Measurements from ENCODE around the gene FTSJ1.
A peak's percentile ranks its signal among the peaks of the same experiment; 100 is the strongest.
"Not testable (repeated sequence)": the region's sequence is repeated elsewhere in the genome, so short reads cannot be mapped to it uniquely, and the experiment has no call there.

Gene FTSJ1

GRCh38 chrX:48519481-48519880 lies 43.5 kb downstream of the FTSJ1 start:
- not testable (repeated sequence) for H3K36me3 Mint-ChIP-seq; H3K9me3 Mint-ChIP-seq (ENCODE audit: low read depth); H3K27me3 Mint-ChIP-seq; H3K4me3 Mint-ChIP-seq
- H3K4me1 Mint-ChIP-seq (ENCODE audit: low read depth) = peaks cover 28% of the 10 kb centered on the region
- H3K27ac Mint-ChIP-seq = peak overlapping the region; percentile 16

- Mint-ChIP-seq H3K9me3 (ENCODE audit: low read depth) (no peaks in the 10 kb centered on the region), H3K36me3 (no peaks in the 10 kb centered on the region), H3K4me3 (peak overlapping the region; percentile 91)
These were observed 44.5 kb downstream of the FTSJ1 start for GRCh38 chrX:48520455-48520854.

GRCh38 chrX:48520976-48521352 lies 45.0 kb downstream of the FTSJ1 start:
- Mint-ChIP-seq H3K4me3 (peak overlapping the region; percentile 91), H3K36me3 (no peaks in the 10 kb centered on the region), H3K27ac (peak overlapping the region; percentile 98), H3K27me3 (no peaks in the 10 kb centered on the region), H3K9me3 (ENCODE audit: low read depth) (no peaks in the 10 kb centered on the region), H3K4me1 (ENCODE audit: low read depth) (peaks cover 31% of the 10 kb centered on the region)

More at GRCh38 chrX:48520455-48520854, 44.5 kb downstream of the FTSJ1 start:
- peak overlapping the region; percentile 98 for H3K27ac Mint-ChIP-seq
- H3K27me3 Mint-ChIP-seq = no peaks in the 10 kb centered on the region
- peaks cover 31% of the 10 kb centered on the region for H3K4me1 Mint-ChIP-seq (ENCODE audit: low read depth)

- Mint-ChIP-seq H3K9me3 (ENCODE audit: low read depth) (no peaks in the 10 kb centered on the region), H3K27me3 (no peaks in the 10 kb centered on the region), H3K27ac (peak within 1 kb of the TSS; percentile 98), H3K36me3 (no peaks in the 10 kb centered on the region), H3K4me3 (peak within 1 kb of the TSS; percentile 91), H3K4me1 (ENCODE audit: low read depth) (peaks cover 29% of the 10 kb centered on the region)
These were observed 45.6 kb downstream of the FTSJ1 start, which contains the start of gene EBP for GRCh38 chrX:48521353-48522243. Gene EBP, plus strand, starts transcription at chrX:48521808. Its CDS starts 1,964 bp downstream, at chrX:48523772.

- Mint-ChIP-seq H3K9me3 (ENCODE audit: low read depth) (no peaks in the 10 kb centered on the region), H3K4me1 (ENCODE audit: low read depth) (peaks cover 25% of the 10 kb centered on the region), H3K4me3 (peak overlapping the region; percentile 91), H3K36me3 (no peaks in the 10 kb centered on the region), H3K27me3 (no peaks in the 10 kb centered on the region), H3K27ac (peak overlapping the region; percentile 98)
These were observed 46.3 kb downstream of the FTSJ1 start for GRCh38 chrX:48522291-48522690.

GRCh38 chrX:48523682-48524081 lies 47.7 kb downstream of the FTSJ1 start:
- Mint-ChIP-seq H3K27ac (peak overlapping the region; percentile 10), H3K9me3 (ENCODE audit: low read depth) (no peaks in the 10 kb centered on the region)

GRCh38 chrX:48525853-48526252 lies 49.9 kb downstream of the FTSJ1 start:
- H3K36me3 Mint-ChIP-seq; H3K4me3 Mint-ChIP-seq; H3K9me3 Mint-ChIP-seq (ENCODE audit: low read depth); H3K27me3 Mint-ChIP-seq; H3K27ac Mint-ChIP-seq: not testable (repeated sequence)
- H3K4me1 Mint-ChIP-seq (ENCODE audit: low read depth) = peaks cover 17% of the 10 kb centered on the region

More at GRCh38 chrX:48523682-48524081, 47.7 kb downstream of the FTSJ1 start:
- H3K4me3 Mint-ChIP-seq = peak overlapping the region; percentile 68
- peaks cover 25% of the 10 kb centered on the region for H3K4me1 Mint-ChIP-seq (ENCODE audit: low read depth)
- no peaks in the 10 kb centered on the region for H3K27me3 Mint-ChIP-seq
- H3K36me3 Mint-ChIP-seq = no peaks in the 10 kb centered on the region

GRCh38 chrX:48530736-48531135 lies 54.7 kb downstream of the FTSJ1 start:
- Mint-ChIP-seq H3K4me1 (ENCODE audit: low read depth) (peaks cover 11% of the 10 kb centered on the region), H3K27ac (no peak overlapping the region), H3K27me3 (no peaks in the 10 kb centered on the region), H3K4me3 (no peak overlapping the region), H3K9me3 (ENCODE audit: low read depth) (no peaks in the 10 kb centered on the region), H3K36me3 (no peaks in the 10 kb centered on the region)

GRCh38 chrX:48531358-48531959 lies 55.5 kb downstream of the FTSJ1 start:
- Mint-ChIP-seq H3K4me3 (no peak overlapping the region), H3K27me3 (no peaks in the 10 kb centered on the region), H3K4me1 (ENCODE audit: low read depth) (peaks cover 11% of the 10 kb centered on the region), H3K27ac (peak overlapping the region; percentile 46), H3K9me3 (ENCODE audit: low read depth) (no peaks in the 10 kb centered on the region), H3K36me3 (no peaks in the 10 kb centered on the region)

GRCh38 chrX:48532161-48532560 lies 56.2 kb downstream of the FTSJ1 start:
- Mint-ChIP-seq H3K27ac (no peak overlapping the region), H3K27me3 (no peaks in the 10 kb centered on the region), H3K4me3 (no peak overlapping the region)

GRCh38 chrX:48533165-48533564 lies 57.2 kb downstream of the FTSJ1 start:
- peaks cover 7% of the 10 kb centered on the region for H3K4me1 Mint-ChIP-seq (ENCODE audit: low read depth)
- no peaks in the 10 kb centered on the region for H3K27me3 Mint-ChIP-seq
- H3K36me3 Mint-ChIP-seq = no peaks in the 10 kb centered on the region
- H3K27ac Mint-ChIP-seq = no peak overlapping the region
- H3K9me3 Mint-ChIP-seq (ENCODE audit: low read depth) = no peaks in the 10 kb centered on the region
- H3K4me3 Mint-ChIP-seq = no peak overlapping the region

More at GRCh38 chrX:48532161-48532560, 56.2 kb downstream of the FTSJ1 start:
- no peaks in the 10 kb centered on the region for H3K9me3 Mint-ChIP-seq (ENCODE audit: low read depth)
- H3K4me1 Mint-ChIP-seq (ENCODE audit: low read depth) = peaks cover 7% of the 10 kb centered on the region
- no peaks in the 10 kb centered on the region for H3K36me3 Mint-ChIP-seq

Data from activated naive CD8-positive, alpha-beta T cell (primary cell).